Activated CD4-positive, alpha-beta T cell treated with anti-CD3 and anti-CD28 coated beads, Interleukin-2, amount 50 U/mL, for 4 hours (primary cell): ENCODE data around the gene SEC31A.
"Not testable (repeated sequence)": the region's sequence is repeated elsewhere in the genome, so short reads cannot be mapped to it uniquely, and the experiment has no call there.

Experiments
- DNase-seq, 2 experiments: peaks; one replicate each; pipeline ENCODE4 v3.0.0-alpha.2; 2020

The SEC31A gene

DNA sequence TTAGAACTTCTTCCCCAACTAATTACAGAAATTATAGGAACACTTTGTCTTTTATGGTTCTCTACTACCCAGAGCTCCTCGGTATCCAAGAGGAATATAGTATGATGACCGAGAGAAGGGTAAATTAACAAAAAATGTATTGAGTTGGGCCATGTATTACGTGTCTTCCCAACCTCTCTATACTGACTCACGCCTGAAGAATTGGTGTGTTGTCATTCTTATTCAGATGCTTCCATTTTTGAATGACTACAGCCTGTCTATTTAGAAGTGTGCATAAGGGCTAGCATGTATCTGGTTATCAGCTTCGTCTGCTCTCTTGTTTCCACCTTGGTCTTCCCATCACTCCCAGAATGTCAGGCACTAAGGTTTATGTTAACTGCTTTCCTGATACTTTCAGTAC is 67.9 kb downstream of the SEC31A start:
- no peak for DNase-seq

DNA sequence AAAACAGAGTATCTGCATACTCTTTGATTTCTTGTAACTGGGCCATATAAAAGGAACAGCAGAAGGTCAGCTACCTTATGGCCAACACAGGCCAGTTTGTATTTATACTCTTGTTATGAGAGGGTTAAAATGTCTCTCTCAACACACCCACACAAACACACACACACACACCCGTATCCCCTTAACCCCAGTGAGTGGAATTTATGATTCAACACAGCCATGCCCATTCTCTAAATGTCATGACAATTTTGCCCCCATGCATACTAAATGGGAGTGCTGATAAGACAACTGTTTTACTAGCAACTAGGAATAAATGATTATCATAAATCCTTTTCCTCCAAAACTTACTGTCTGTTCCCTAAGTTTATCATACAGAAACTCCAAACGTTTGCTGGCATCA is 70.3 kb downstream of the SEC31A start:
- no peak for DNase-seq

GRCh38 chr4:82818664-82819662 is 72.0 kb downstream of the SEC31A start:
- no peak for DNase-seq

- not testable (repeated sequence) for DNase-seq
Observed at GRCh38 chr4:82816874-82817273, 74.1 kb downstream of the SEC31A start.

DNA sequence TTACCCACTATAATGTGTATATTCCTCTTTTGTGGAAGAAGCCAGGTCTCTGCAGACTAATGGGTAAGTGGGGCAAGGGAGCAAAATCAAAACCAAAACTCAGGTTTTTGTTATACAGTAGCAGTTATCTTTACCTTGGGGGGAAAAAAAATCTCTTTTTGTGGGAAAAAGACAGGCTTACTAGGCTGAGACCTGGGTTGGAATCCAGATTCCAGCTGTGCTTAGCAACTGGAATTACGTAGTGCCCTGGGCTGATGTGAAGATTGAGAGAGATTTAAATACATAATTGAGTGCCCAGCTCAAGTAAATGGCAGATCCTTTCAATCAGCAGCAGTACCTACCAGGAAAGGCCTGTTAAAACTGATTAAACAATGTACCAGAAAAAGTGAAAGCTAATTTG is 76.9 kb downstream of the SEC31A start:
- no peak for DNase-seq

DNA sequence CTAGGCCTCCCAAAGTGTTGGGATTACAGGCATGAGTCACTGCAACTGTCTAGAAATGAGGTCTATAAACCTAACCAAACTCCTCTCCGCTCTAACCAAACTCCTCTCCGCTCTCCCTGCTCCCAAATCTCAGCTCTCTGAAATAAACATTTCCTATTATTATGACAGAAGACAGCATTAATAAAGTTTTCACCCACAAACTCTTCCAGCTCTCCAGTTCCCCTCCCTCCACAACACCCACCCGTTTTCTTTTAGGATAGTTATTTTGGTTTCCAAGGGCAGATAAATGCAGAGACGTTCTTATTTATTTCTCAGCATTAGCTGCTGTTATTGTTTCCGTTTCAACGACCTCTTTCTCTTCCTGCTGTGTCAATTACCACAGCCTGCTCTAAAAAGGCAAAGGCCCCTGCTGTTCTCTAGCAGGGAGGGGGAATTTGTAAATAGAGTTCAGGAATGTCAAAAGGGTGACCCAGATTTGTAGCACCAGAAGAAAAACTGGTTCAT is 79.1 kb downstream of the SEC31A start:
- DNase-seq = no peak

- no peak for DNase-seq
Observed at GRCh38 chr4:82811392-82811791, 79.6 kb downstream of the SEC31A start.

GRCh38 chr4:82810176-82810575 is 80.8 kb downstream of the SEC31A start:
- DNase-seq = no peak

DNA sequence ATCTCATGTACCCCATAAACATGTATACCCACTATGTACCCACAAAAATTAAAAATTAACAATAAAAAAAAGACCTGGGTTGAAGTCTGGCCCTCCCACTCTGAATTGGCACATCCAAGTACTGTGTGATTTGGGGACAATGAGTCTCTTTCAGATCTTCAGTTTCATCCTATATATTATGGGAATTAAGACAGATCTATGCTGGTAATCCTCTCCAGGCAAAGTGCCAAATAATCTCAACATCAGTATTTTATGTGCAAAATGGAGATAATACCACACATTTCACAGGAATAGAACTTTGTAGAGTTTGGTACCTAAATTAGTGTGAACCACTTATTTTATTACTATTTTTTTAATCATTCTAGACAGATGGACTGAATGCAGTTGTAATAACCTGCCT is 81.3 kb downstream of the SEC31A start:
- DNase-seq = no peak

- no peak for DNase-seq
Observed at GRCh38 chr4:82803746-82804145, 87.2 kb downstream of the SEC31A start.

GRCh38 chr4:82802911-82803310 is 88.0 kb downstream of the SEC31A start:
- no peak for DNase-seq

- DNase-seq = no peak
Observed at GRCh38 chr4:82801910-82802521, 88.9 kb downstream of the SEC31A start.

- DNase-seq = no peak
Observed at GRCh38 chr4:82799006-82799881, 91.7 kb downstream of the SEC31A start.

GRCh38 chr4:82798168-82799005 is 92.6 kb downstream of the SEC31A start, which contains the start of gene SCD5:
TSS of gene SCD5 (minus strand) at chr4:82798796. CDS start at chr4:82798537, 259 bp downstream.
- DNase-seq = peak in 1 of 2 experiments; percentile 1

DNA sequence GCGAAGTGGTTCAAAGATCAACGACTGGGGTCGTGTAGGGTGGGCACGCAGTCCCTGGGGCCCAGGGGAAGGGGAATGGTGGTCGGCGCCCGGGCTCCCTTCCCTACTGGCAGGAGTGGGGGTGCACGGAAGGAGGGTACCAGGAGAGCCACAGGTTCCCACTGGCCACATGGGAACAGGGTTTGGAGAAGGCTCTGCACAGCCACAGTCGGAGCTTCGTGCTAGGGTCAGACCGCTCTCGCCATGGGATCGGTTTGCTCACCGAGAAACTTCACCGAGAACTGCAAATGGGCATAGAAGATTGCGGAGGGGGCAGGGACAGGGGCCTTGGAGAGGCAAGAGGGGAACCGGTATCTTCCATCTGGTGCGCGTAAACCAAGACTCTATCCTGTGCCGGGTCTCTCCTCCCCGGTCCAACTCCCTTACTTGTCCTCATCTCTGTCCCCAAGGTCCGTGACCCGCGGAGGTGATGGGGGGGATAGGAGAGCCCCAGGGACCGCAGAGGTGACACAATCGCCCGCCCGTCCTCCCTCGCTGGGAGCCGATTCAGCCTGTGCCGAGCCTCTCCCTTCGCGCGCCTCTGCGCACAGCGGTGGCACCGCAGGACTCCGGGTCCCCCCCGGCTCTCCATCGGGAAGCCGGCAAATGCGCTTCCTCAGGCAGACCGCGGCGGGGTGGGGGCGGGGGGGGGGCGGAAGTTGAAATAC is 93.4 kb downstream of the SEC31A start:
- no peak for DNase-seq

DNA sequence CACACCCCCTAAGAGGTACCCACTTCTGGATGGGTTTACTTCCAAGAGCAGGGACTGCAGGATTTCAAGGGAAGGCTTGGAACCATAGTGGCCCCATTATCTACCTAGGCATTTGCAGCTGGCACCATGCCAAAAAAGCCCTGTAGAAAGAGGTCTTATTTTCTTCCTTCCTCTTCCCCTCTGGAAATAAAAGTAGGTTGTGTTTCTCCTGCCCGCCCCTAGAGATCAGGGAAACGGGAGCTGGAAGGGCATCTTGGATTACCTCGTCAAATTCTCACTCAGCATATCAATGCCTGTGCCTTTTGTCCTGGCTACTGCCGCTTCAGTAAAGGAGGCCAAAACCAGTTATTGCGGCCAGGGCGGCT is 93.9 kb downstream of the SEC31A start:
- DNase-seq = no peak

- no peak for DNase-seq
Observed at GRCh38 chr4:82792912-82793649, 97.9 kb downstream of the SEC31A start.

DNA sequence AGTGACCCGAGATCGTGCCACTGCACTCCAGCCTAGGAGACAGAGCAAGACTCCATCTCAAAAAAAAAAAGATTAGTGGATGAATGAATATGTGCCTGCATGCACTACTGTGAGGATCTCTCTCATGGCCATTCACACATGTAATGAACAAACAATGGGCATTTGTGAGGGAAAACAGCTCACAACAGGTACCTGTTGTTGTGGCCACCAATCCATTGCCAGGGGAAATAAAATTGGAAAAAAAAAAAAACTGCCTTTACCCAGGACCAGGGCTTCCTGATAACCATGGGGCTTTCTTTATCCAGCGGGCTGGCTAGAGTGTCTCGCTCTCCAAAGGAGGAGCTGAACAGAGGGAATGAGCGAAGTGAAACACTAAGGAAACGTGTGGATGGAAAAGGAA is 99.8 kb downstream of the SEC31A start:
- no peak for DNase-seq

GRCh38 chr4:82790060-82790660 is 100.8 kb downstream of the SEC31A start:
- no peak for DNase-seq
